IMR-90 (cell line): ENCODE results near the gene ACTG2.

ENCODE experiments used
- CTCF ChIP-seq: conservative IDR thresholded peaks from 2 replicates; pipeline ENCODE4 v1.5.1; 2012; ENCODE audit warnings: mild to moderate bottlenecking, low read depth, low read length, improper control_type of control experiment
- FOS ChIP-seq: fragments of 150-350 bp; IDR thresholded peaks from 2 replicates; pipeline ENCODE4 v1.6.1; 2016; ENCODE audit warnings: low read depth, low read length
- NFE2L2 ChIP-seq: fragments of 150-350 bp; IDR thresholded peaks from 2 replicates; pipeline ENCODE4 v1.6.1; 2016; ENCODE audit warnings: low read depth, mild to moderate bottlenecking, low read length
- POLR2A ChIP-seq: IDR thresholded peaks from 2 replicates; pipeline ENCODE4 v1.6.1; 2012; ENCODE audit warnings: mild to moderate bottlenecking, low read depth, low read length

GRCh38 chr2:73855526-73855925, 37.3 kb upstream of the ACTG2 start:
- TF ChIP-seq CTCF (no peak), NFE2L2 (no peak), FOS (no peak), POLR2A (no peak)
